ENCODE data around the gene ULK2. TPM values are rescaled to one million over a fixed set of nuclear protein-coding genes. Genes with fewer than 3 reads are reported as not detected.

The ULK2 gene
- total and polyA plus RNA-seq, 10 of the 15 experiments (the other 5 are each of a cell fraction or from before 2014, with no cell fraction given), result 0.29 to 5.3 (median 1.6) TPM

GRCh38 chr17:19752216-19753050 is 115.3 kb downstream of the ULK2 start:
- no peak for FAIRE-seq
- CTCF ChIA-PET, result interaction anchor here (1.1 to 1.2 kb wide), 2 partner anchors 10 to 239 kb away, joined by 3 read pairs; no protein-coding TSS in a partner anchor
- no TSS peak for BruUV-seq (replicated peaks)
- SMC1A ChIA-PET (ENCODE audit: uncharacterized antibody, unreplicated experiment), result interaction anchor here (0.8 to 1.2 kb wide), 2 partner anchors 19 to 108 kb away, joined by 3 read pairs; no protein-coding TSS in a partner anchor
- 70% methylated on average over 15 of the region's 15 CpGs for WGBS (ENCODE audit: insufficient coverage, insufficient replicate concordance, low lambda C conversion rate, missing lambda C conversion rate)
- intact Hi-C loops (cut with micrococcal nuclease; ENCODE audit: unreplicated experiment), result no loop called here
- Histone ChIP-seq H3K4me3 (no peak overlapping the region), H3K9me3 (replicated peaks; ENCODE audit: control insufficient read depth, insufficient read depth, low read length) (no peaks in the 10 kb centered on the region), H3K79me2 (ENCODE audit: control insufficient read depth, insufficient read depth, low read length) (no peaks in the 10 kb centered on the region), H3K4me2 (ENCODE audit: control insufficient read depth, insufficient read depth) (no peak overlapping the region), H3K9ac (ENCODE audit: control insufficient read depth, insufficient read depth, low read length) (no peak overlapping the region), H3K27ac (ENCODE audit: control insufficient read depth, insufficient read depth) (no peak overlapping the region), H4K20me1 (ENCODE audit: control insufficient read depth, insufficient read depth) (no peaks in the 10 kb centered on the region), H3K27me3 (replicated peaks in 1 of 2; ENCODE audit: control insufficient read depth in 2 of 2, insufficient read depth in 2 of 2, low read length in 1 of 2) (no peaks in the 10 kb centered on the region), H3K36me3 (ENCODE audit: control insufficient read depth in 2 of 2, insufficient read depth in 2 of 2, low read length in 1 of 2) (no peaks in the 10 kb centered on the region), H3K4me1 (ENCODE audit: control insufficient read depth, insufficient read depth, low read length) (peaks cover 45% of the 10 kb centered on the region), H2AFZ (ENCODE audit: control insufficient read depth, low read depth, low read length) (no peak overlapping the region)
- ATAC-seq, result no peak
- in situ Hi-C loops (cut with MboI), result no loop called here
- POLR2A ChIA-PET, result interaction anchor here (0.6 kb wide), 1 partner anchor 888 kb away, joined by 3 read pairs; no protein-coding TSS in a partner anchor
- TF ChIP-seq HDAC2 (IDR thresholded peaks at IDR 0.05) (no peak), TARDBP (IDR thresholded peaks at IDR 0.05; ENCODE audit: borderline replicate concordance) (no peak)
- DNase-seq (ENCODE audit: low read depth, low spot score), result no peak
- RAD21 ChIA-PET (ENCODE audit: unreplicated experiment), result no interaction called here

GRCh38 chr17:19750835-19751234 is 116.9 kb downstream of the ULK2 start:
- H4K20me1 ChIP-seq (ENCODE audit: control insufficient read depth, insufficient read depth), result no peaks in the 10 kb centered on the region
- no peaks in the 10 kb centered on the region for H3K36me3 ChIP-seq (ENCODE audit: control insufficient read depth in 2 of 2, insufficient read depth in 2 of 2, low read length in 1 of 2)
- intact Hi-C loops (cut with micrococcal nuclease; ENCODE audit: unreplicated experiment) (no loop called here), in situ Hi-C loops (cut with MboI) (no loop called here)
- ATAC-seq, result no peak
- no peak overlapping the region for H3K4me3 ChIP-seq
- no peak overlapping the region for H3K27ac ChIP-seq (ENCODE audit: control insufficient read depth, insufficient read depth)
- ChIA-PET POLR2A (no interaction called here), SMC1A (ENCODE audit: uncharacterized antibody, unreplicated experiment) (no interaction called here), RAD21 (ENCODE audit: unreplicated experiment) (no interaction called here), CTCF (interaction anchor here (0.7 kb wide), 1 partner anchor 9 kb away, joined by 3 read pairs; no protein-coding TSS in a partner anchor)
- WGBS (ENCODE audit: insufficient coverage, insufficient replicate concordance, low lambda C conversion rate, missing lambda C conversion rate), result 73% methylated on average over 3 of the region's 3 CpGs
- no peaks in the 10 kb centered on the region for H3K79me2 ChIP-seq (ENCODE audit: control insufficient read depth, insufficient read depth, low read length)
- BruUV-seq (replicated peaks), result no TSS peak
- H3K27me3 ChIP-seq (replicated peaks in 1 of 2; ENCODE audit: control insufficient read depth in 2 of 2, insufficient read depth in 2 of 2, low read length in 1 of 2), result no peaks in the 10 kb centered on the region
- FAIRE-seq, result no peak
- H3K4me2 ChIP-seq (ENCODE audit: control insufficient read depth, insufficient read depth), result no peak overlapping the region
- H3K9ac ChIP-seq (ENCODE audit: control insufficient read depth, insufficient read depth, low read length), result no peak overlapping the region
- no peaks in the 10 kb centered on the region for H3K9me3 ChIP-seq (replicated peaks; ENCODE audit: control insufficient read depth, insufficient read depth, low read length)
- TF ChIP-seq PBX3 (IDR thresholded peaks at IDR 0.05; ENCODE audit: insufficient replicate concordance, low read depth, low read length), result peak; percentile 19
- TF ChIP-seq TCF7 (IDR thresholded peaks at IDR 0.05; ENCODE audit: borderline replicate concordance), result no peak
- DNase-seq (ENCODE audit: low read depth, low spot score), result no peak
- H2AFZ ChIP-seq (ENCODE audit: control insufficient read depth, low read depth, low read length), result no peak overlapping the region
- H3K4me1 ChIP-seq (ENCODE audit: control insufficient read depth, insufficient read depth, low read length), result peaks cover 41% of the 10 kb centered on the region
